ENCODE data around the gene LHFPL3.

DNA sequence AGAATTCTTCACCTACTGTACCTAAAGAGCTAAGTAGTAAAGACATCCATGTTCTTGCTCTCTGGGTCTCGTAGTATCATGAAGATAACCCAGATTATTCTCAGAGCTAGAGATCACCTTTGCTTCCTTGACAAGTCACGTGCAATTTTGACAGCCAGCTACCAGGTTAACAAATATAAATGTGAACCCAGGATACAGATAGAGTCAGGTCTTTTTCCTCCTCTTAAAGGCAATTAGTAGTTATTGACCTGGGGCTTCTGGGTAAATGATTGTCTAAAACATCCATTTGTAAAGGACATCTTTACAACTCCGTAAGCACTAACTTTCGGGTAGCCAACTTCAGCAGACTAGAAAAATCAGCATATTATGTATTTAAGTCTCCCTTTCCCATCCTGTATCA, 28.8 kb downstream of the LHFPL3 start:
- TF ChIP-seq POLR2A (IDR thresholded peaks at IDR 0.05; ENCODE audit: borderline replicate concordance, extremely low read depth, insufficient read depth, insufficient read length) = no peak
- TF ChIP-seq, protein P1, sequence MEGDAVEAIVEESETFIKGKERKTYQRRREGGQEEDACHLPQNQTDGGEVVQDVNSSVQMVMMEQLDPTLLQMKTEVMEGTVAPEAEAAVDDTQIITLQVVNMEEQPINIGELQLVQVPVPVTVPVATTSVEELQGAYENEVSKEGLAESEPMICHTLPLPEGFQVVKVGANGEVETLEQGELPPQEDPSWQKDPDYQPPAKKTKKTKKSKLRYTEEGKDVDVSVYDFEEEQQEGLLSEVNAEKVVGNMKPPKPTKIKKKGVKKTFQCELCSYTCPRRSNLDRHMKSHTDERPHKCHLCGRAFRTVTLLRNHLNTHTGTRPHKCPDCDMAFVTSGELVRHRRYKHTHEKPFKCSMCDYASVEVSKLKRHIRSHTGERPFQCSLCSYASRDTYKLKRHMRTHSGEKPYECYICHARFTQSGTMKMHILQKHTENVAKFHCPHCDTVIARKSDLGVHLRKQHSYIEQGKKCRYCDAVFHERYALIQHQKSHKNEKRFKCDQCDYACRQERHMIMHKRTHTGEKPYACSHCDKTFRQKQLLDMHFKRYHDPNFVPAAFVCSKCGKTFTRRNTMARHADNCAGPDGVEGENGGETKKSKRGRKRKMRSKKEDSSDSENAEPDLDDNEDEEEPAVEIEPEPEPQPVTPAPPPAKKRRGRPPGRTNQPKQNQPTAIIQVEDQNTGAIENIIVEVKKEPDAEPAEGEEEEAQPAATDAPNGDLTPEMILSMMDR (IDR thresholded peaks at IDR 0.05 in 2 of 3, conservative IDR thresholded peaks at IDR 0.05 in 1 of 3; ENCODE audit: borderline replicate concordance in 1 of 3, insufficient read depth in 1 of 3, low read depth in 2 of 3, low read length in 2 of 3) = no peak
- TF ChIP-seq YY1 (IDR thresholded peaks at IDR 0.05; ENCODE audit: extremely low read depth, insufficient replicate concordance, low read depth, low read length) = no peak
- TF ChIP-seq RAD21 (IDR thresholded peaks at IDR 0.05; ENCODE audit: low read depth) = no peak
- no peak for TF ChIP-seq POLR2AphosphoS5 (IDR thresholded peaks at IDR 0.05; ENCODE audit: low read depth, low read length)
- no peak for TF ChIP-seq SRF (IDR thresholded peaks at IDR 0.05; ENCODE audit: low read depth)
- TF ChIP-seq EGR1 (IDR thresholded peaks at IDR 0.05; ENCODE audit: low read depth) = no peak
- no peak for TF ChIP-seq CBX3 (IDR thresholded peaks at IDR 0.05; ENCODE audit: low read depth)
